ENCODE results near the gene SRXN1. TPM values are rescaled to one million over a fixed set of nuclear protein-coding genes. Genes with fewer than 3 reads are reported as not detected.

The SRXN1 gene
- total RNA-seq, 4 donors from 2014 or later, result 54.3 to 212 (median 135) TPM

- Histone ChIP-seq H3K4me1 (peaks cover 12 to 19% of the 10 kb centered on the region in 2 donors), H3K4me3 (replicated peaks in 1 of 3) (no peak overlapping the region), H3K27ac (no peak overlapping the region), H3K36me3 (no peaks in the 10 kb centered on the region), H3K9me3 (no peaks in the 10 kb centered on the region), H3K27me3 (no peaks in the 10 kb centered on the region)
- DNase-seq, result no peak
- TF ChIP-seq POLR2A (IDR thresholded peaks at IDR 0.05), result no peak
- TF ChIP-seq, protein P1, sequence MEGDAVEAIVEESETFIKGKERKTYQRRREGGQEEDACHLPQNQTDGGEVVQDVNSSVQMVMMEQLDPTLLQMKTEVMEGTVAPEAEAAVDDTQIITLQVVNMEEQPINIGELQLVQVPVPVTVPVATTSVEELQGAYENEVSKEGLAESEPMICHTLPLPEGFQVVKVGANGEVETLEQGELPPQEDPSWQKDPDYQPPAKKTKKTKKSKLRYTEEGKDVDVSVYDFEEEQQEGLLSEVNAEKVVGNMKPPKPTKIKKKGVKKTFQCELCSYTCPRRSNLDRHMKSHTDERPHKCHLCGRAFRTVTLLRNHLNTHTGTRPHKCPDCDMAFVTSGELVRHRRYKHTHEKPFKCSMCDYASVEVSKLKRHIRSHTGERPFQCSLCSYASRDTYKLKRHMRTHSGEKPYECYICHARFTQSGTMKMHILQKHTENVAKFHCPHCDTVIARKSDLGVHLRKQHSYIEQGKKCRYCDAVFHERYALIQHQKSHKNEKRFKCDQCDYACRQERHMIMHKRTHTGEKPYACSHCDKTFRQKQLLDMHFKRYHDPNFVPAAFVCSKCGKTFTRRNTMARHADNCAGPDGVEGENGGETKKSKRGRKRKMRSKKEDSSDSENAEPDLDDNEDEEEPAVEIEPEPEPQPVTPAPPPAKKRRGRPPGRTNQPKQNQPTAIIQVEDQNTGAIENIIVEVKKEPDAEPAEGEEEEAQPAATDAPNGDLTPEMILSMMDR (IDR thresholded peaks at IDR 0.05), result no peak
- 80 to 85% methylated on average over 11 of the region's 11 CpGs for WGBS, 2 donors
- intact Hi-C loops (cut with DNase I), result loop anchor here (2.0 kb wide), 1 partner anchor 111 kb away; no protein-coding TSS in a partner anchor
Measured at GRCh38 chr20:655726-656624, 3.0 kb upstream of the SRXN1 start.

- H3K27ac ChIP-seq, result no peak overlapping the region
- no peaks in the 10 kb centered on the region for H3K9me3 ChIP-seq
- TF ChIP-seq, protein P1 (IDR thresholded peaks at IDR 0.05), result no peak
- TF ChIP-seq POLR2A (IDR thresholded peaks at IDR 0.05), result no peak
- no peak overlapping the region for H3K4me3 ChIP-seq (replicated peaks in 1 of 3)
- DNase-seq, result no peak
- intact Hi-C loops (cut with DNase I), result no loop called here
- peaks cover 12 to 19% of the 10 kb centered on the region in 2 donors for H3K4me1 ChIP-seq
- no peaks in the 10 kb centered on the region for H3K27me3 ChIP-seq
- H3K36me3 ChIP-seq, result peaks cover 6 to 11% of the 10 kb centered on the region in 2 donors
- WGBS, 2 donors, result 97% methylated on average over 3 of the region's 3 CpGs
Measured at GRCh38 chr20:654417-654750, 1.4 kb upstream of the SRXN1 start.

GRCh38 chr20:653590-654416 lies 803 bp upstream of the SRXN1 start:
- peak; percentile 27 to 29 for DNase-seq
- intact Hi-C loops (cut with DNase I), result no loop called here
- peaks cover 7 to 14% of the 10 kb centered on the region in 2 donors for H3K36me3 ChIP-seq
- peak overlapping the region; percentile 36 to 77 (median 55) for H3K4me3 ChIP-seq (replicated peaks in 1 of 3)
- TF ChIP-seq POLR2A (IDR thresholded peaks at IDR 0.05), result no peak
- TF ChIP-seq, protein P1 (IDR thresholded peaks at IDR 0.05), result no peak
- H3K9me3 ChIP-seq, result no peaks in the 10 kb centered on the region
- H3K27ac ChIP-seq, result peak overlapping the region; percentile 23 to 88 (median 81)
- peaks cover 12 to 19% of the 10 kb centered on the region in 2 donors for H3K4me1 ChIP-seq
- 21 to 34% methylated on average over 18 to 23 of the region's 31 CpGs for WGBS, 2 donors
- no peaks in the 10 kb centered on the region for H3K27me3 ChIP-seq

GRCh38 chr20:652615-653109 lies 338 bp downstream of the SRXN1 start:
- peak overlapping the region; percentile 23 to 88 (median 81) for H3K27ac ChIP-seq
- peak overlapping the region; percentile 18 to 77 (median 55) for H3K4me3 ChIP-seq (replicated peaks in 1 of 3)
- peak; percentile 40 to 42 for DNase-seq
- no peaks in the 10 kb centered on the region for H3K27me3 ChIP-seq
- H3K36me3 ChIP-seq, result peaks cover 18 to 26% of the 10 kb centered on the region in 2 donors
- TF ChIP-seq POLR2A (IDR thresholded peaks at IDR 0.05), result no peak
- TF ChIP-seq, protein P1 (IDR thresholded peaks at IDR 0.05), result no peak
- H3K4me1 ChIP-seq, result peaks cover 12 to 19% of the 10 kb centered on the region in 2 donors
- intact Hi-C loops (cut with DNase I), result no loop called here
- 1 to 14% methylated on average over 8 to 14 of the region's 36 CpGs for WGBS, 2 donors
- no peaks in the 10 kb centered on the region for H3K9me3 ChIP-seq

Data from thyroid gland (tissue), 4 donors.